ENCODE results near the gene ADK. TPM values are rescaled to one million over a fixed set of nuclear protein-coding genes. Genes with fewer than 3 reads are reported as not detected.

ADK gene
- total RNA-seq, 1 donor from 2014 or later = 46.1 TPM

DNA sequence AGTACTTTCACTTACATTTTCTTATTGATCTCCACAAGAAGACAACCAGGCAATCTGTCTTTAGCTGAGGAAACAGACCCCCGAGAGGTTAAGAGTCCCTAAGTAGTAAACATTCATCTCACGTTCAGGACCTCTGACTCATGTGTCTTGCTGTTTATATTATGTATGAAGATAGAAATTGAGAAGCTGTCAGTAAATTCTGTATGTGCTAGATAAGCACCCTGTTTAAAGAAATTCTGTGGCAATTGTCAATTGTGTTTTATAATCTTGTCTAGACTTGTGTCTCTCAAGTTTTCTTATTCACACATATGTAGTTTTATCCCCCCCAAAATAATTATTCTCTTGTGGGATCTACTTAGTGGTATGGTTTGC, 14.5 kb downstream of the ADK start:
- H3K27ac Mint-ChIP-seq = peak overlapping the region; percentile 83
- intact Hi-C loops (cut with micrococcal nuclease) = no loop called here

DNA sequence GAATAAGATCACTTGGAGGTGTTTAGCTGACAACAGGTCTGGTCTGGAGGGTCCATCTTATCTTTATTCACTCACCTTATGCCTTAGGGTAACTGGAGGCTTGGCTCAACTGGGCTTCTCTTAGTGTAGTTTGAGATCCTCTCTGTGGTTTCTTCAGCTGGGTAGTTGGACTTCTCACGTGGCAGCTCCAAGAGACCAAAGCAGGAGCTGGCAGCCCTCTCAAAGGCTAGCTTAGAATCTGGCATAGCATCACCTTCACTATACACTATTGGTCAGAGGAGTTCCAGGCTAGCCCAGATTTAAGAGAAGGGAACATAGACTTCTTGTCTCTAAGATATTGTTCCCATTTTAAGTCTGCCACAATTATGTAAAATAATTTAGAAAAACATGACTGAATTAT, 16.4 kb downstream of the ADK start:
- no peaks in the 10 kb centered on the region for H3K27me3 Mint-ChIP-seq
- no peak for ATAC-seq (ENCODE audit: low read depth)
- ChIA-PET CTCF (interaction anchor here (2.6 kb wide), 1 partner anchor 9 kb away, joined by 6 read pairs; no protein-coding TSS in a partner anchor), POLR2A (interaction anchor here (1.7 to 6.1 kb wide), 4 partner anchors 8 to 17 kb away, joined by 11 to 61 read pairs (median 34); partner anchors contain the start of genes ADK and AP3M1)
- TF ChIP-seq, protein P1, sequence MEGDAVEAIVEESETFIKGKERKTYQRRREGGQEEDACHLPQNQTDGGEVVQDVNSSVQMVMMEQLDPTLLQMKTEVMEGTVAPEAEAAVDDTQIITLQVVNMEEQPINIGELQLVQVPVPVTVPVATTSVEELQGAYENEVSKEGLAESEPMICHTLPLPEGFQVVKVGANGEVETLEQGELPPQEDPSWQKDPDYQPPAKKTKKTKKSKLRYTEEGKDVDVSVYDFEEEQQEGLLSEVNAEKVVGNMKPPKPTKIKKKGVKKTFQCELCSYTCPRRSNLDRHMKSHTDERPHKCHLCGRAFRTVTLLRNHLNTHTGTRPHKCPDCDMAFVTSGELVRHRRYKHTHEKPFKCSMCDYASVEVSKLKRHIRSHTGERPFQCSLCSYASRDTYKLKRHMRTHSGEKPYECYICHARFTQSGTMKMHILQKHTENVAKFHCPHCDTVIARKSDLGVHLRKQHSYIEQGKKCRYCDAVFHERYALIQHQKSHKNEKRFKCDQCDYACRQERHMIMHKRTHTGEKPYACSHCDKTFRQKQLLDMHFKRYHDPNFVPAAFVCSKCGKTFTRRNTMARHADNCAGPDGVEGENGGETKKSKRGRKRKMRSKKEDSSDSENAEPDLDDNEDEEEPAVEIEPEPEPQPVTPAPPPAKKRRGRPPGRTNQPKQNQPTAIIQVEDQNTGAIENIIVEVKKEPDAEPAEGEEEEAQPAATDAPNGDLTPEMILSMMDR (IDR thresholded peaks at IDR 0.05) = no peak
- intact Hi-C loops (cut with micrococcal nuclease) = no loop called here
- DNase-seq = no peak
- H3K4me1 Mint-ChIP-seq = peaks cover 78% of the 10 kb centered on the region
- peak overlapping the region; percentile 93 for H3K27ac Mint-ChIP-seq
- H3K36me3 Mint-ChIP-seq (ENCODE audit: low read depth) = peaks cover 2% of the 10 kb centered on the region
- no peaks in the 10 kb centered on the region for H3K9me3 Mint-ChIP-seq
- H3K4me3 Mint-ChIP-seq = peak overlapping the region; percentile 32

More for the DNA sequence above, 14.5 kb downstream of the ADK start:
- ChIA-PET POLR2A (interaction anchor here (0.6 to 6.1 kb wide), 8 partner anchors 10 to 276 kb away, joined by 3 to 61 read pairs (median 5); partner anchors contain the start of genes ADK and AP3M1), CTCF (interaction anchor here (2.6 kb wide), 1 partner anchor 11 kb away, joined by 6 read pairs; no protein-coding TSS in a partner anchor)
- peaks cover 81% of the 10 kb centered on the region for H3K4me1 Mint-ChIP-seq
- no peak for DNase-seq
- TF ChIP-seq, protein P1 (IDR thresholded peaks at IDR 0.05) = no peak
- no peaks in the 10 kb centered on the region for H3K27me3 Mint-ChIP-seq
- H3K36me3 Mint-ChIP-seq (ENCODE audit: low read depth) = peaks cover 5% of the 10 kb centered on the region
- peak overlapping the region; percentile 24 for H3K4me3 Mint-ChIP-seq
- no peak for ATAC-seq (ENCODE audit: low read depth)
- no peaks in the 10 kb centered on the region for H3K9me3 Mint-ChIP-seq

DNA sequence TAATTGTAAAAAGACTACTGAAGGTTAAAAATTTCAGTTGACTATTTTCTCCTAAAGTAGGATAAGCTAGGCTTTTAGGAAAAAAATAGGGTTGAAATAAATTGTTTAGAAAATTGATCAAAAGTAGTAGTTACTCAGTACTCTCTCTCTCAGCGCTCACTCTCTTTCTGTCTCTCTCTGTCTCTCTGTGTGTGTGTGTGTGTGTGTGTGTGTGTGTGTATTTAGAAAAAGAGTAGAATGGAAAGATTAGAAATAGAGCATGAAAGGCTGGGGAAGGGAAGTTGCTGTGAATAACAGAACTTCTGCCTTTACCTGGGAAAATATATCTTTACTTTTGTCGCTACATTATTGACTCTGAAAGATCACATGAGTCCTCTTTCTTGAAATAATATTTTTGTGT, 20.6 kb downstream of the ADK start:
- H3K9me3 Mint-ChIP-seq = no peaks in the 10 kb centered on the region
- peak overlapping the region; percentile 63 for H3K27ac Mint-ChIP-seq
- no peak overlapping the region for H3K4me3 Mint-ChIP-seq
- DNase-seq (no peak), ATAC-seq (ENCODE audit: low read depth) (no peak)
- TF ChIP-seq, protein P1 (IDR thresholded peaks at IDR 0.05) = no peak
- CTCF ChIA-PET = no interaction called here
- H3K27me3 Mint-ChIP-seq = no peaks in the 10 kb centered on the region
- peaks cover 54% of the 10 kb centered on the region for H3K4me1 Mint-ChIP-seq
- POLR2A ChIA-PET = interaction anchor here (0.6 to 2.1 kb wide), 2 partner anchors 21 to 144 kb away, joined by 3 to 9 read pairs; partner anchors contain the start of genes ADK and AP3M1
- H3K36me3 Mint-ChIP-seq (ENCODE audit: low read depth) = no peaks in the 10 kb centered on the region
- intact Hi-C loops (cut with micrococcal nuclease) = loop anchor here (10.0 kb wide), 1 partner anchor 943 kb away; the partner anchor contains the start of gene SAMD8

DNA sequence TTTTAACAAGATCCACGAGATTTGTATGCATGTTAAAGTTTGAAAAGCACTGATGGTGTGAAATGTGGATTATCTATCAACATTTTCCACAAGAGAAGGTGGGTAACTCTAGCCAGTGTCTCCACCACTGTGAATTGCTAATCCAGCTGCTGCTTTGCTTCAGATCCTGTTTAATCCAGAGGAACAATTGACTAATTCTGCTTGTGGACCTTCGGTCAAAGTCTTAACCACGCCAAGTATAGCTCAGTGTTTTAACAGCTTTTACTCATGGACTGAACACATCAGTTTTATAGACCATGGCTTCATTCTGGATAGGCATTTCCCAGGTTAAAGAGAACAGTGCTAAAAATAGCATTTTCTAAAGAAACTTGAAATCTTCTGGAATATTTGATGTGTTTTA, 23.5 kb downstream of the ADK start:
- DNase-seq (no peak), ATAC-seq (ENCODE audit: low read depth) (no peak)
- ChIA-PET CTCF (interaction anchor here (1.0 kb wide), 1 partner anchor 18 kb away, joined by 3 read pairs; no protein-coding TSS in a partner anchor), POLR2A (interaction anchor here (0.5 to 3.6 kb wide), 8 partner anchors 8 to 678 kb away, joined by 3 to 61 read pairs (median 4); partner anchors contain the start of genes ADK, AP3M1 and PPP3CB)
- TF ChIP-seq, protein P1 (IDR thresholded peaks at IDR 0.05) = no peak
- Mint-ChIP-seq H3K4me3 (no peak overlapping the region), H3K9me3 (no peaks in the 10 kb centered on the region), H3K36me3 (ENCODE audit: low read depth) (peaks cover 2% of the 10 kb centered on the region), H3K4me1 (peaks cover 51% of the 10 kb centered on the region), H3K27me3 (no peaks in the 10 kb centered on the region), H3K27ac (no peak overlapping the region)
- intact Hi-C loops (cut with micrococcal nuclease) = loop anchor here (10.0 kb wide), 1 partner anchor 940 kb away; the partner anchor contains the start of gene SAMD8

Measured in activated B cell treated with CpG ODN at 0.5 μM for 24 hours (primary cell).